ENCODE results near the gene IRF1.

- no peak for TF ChIP-seq GATA3 (IDR thresholded peaks at IDR 0.05; ENCODE audit: low read depth, low read length)
- no peak for TF ChIP-seq GATA2 (IDR thresholded peaks at IDR 0.05; ENCODE audit: low read depth, low read length)
Measured at GRCh38 chr5:132468656-132469379, 21.8 kb downstream of the IRF1 start.

Data from SH-SY5Y (cell line).